HEK293 (cell line): Measurements from ENCODE around the gene FBXL7.

Experiments
- CTCF ChIA-PET: fragments of 350-600 bp; formaldehyde crosslinking; extraction: SDS; loops from one replicate; lab custom pipeline; 2021; ENCODE audit warnings: antibody characterized with exemption; lab: Yijun Ruan, JAX
- POLR2A ChIA-PET: fragments of 300-600 bp; formaldehyde crosslinking; extraction: SDS; loops from one replicate; lab custom pipeline; 2020; ENCODE audit warnings: antibody characterized with exemption, inconsistent platforms; lab: Yijun Ruan, JAX
- H3K27ac ChIP-seq: fragments of 200-500 bp; sonication (Bioruptor generic); 2 replicates; pipeline ENCODE4 v1.5.1; 2014; ENCODE audit warnings: low read depth, low read length, control low read depth, inconsistent platforms; ENCODE audit errors: extremely low read depth
- H3K36me3 ChIP-seq, 2 experiments: fragments of 200-500 bp in 1 of 2; sonication (Bioruptor generic) in 1 of 2; 1 replicate in 1 of 2; 2 replicates in 1 of 2; pipeline ENCODE4 v1.5.1; 2014 to 2017; ENCODE audit warnings: inconsistent platforms in 2 of 2, low read length in 2 of 2; ENCODE audit not compliant: control insufficient read depth in 2 of 2, insufficient read depth in 1 of 2
- H3K4me1 ChIP-seq: fragments of 200-500 bp; sonication (Bioruptor generic); 2 replicates; pipeline ENCODE4 v1.5.1; 2014; ENCODE audit warnings: mild to moderate bottlenecking, low read length, inconsistent platforms; ENCODE audit not compliant: control insufficient read depth, insufficient read depth
- H3K4me3 ChIP-seq: 2 replicates; pipeline ENCODE4 v1.5.1; 2011; ENCODE audit warnings: low read depth, mild to moderate bottlenecking, control low read depth, low read length, moderate library complexity
- H3K9me3 ChIP-seq: fragments of 200-500 bp; sonication (Bioruptor generic); 2 replicates; pipeline ENCODE4 v1.5.1; 2014; ENCODE audit warnings: low read depth, low read length, inconsistent platforms; ENCODE audit not compliant: control insufficient read depth, insufficient read depth
- BCL11B ChIP-seq: fragments of 450-650 bp; formaldehyde crosslinking; IDR thresholded peaks from 2 replicates; pipeline ENCODE4 v1.5.1; 2016; ENCODE audit warnings: low read depth, missing biosample characterization, missing genetic modification characterization
- BCL6B ChIP-seq: fragments of 450-650 bp; formaldehyde crosslinking; IDR thresholded peaks from 2 replicates; pipeline ENCODE4 v1.5.1; 2017; ENCODE audit warnings: missing biosample characterization, missing genetic modification characterization
- HOXC10 ChIP-seq: sonication (generic); formaldehyde crosslinking; IDR thresholded peaks from 2 replicates; pipeline ENCODE4 v1.8.1; 2023; ENCODE audit warnings: mild to moderate bottlenecking, missing genetic modification reagents
- KLF16 ChIP-seq: fragments of 450-650 bp; formaldehyde crosslinking; IDR thresholded peaks from 2 replicates; pipeline ENCODE4 v1.5.1; 2017; ENCODE audit warnings: missing biosample characterization, missing genetic modification characterization
- MYNN ChIP-seq: fragments of 450-650 bp; formaldehyde crosslinking; IDR thresholded peaks from 2 replicates; pipeline ENCODE4 v1.5.1; 2016; ENCODE audit warnings: missing biosample characterization, missing genetic modification characterization, borderline replicate concordance
- PATZ1 ChIP-seq: fragments of 450-650 bp; formaldehyde crosslinking; IDR thresholded peaks from 2 replicates; pipeline ENCODE4 v1.5.1; 2016; ENCODE audit warnings: missing biosample characterization, missing genetic modification characterization
- SCRT1 ChIP-seq: fragments of 450-650 bp; formaldehyde crosslinking; IDR thresholded peaks from 2 replicates; pipeline ENCODE4 v1.5.1; 2016; ENCODE audit warnings: missing biosample characterization, missing genetic modification characterization, borderline replicate concordance
- TCF7L2 ChIP-seq: IDR thresholded peaks from 2 replicates; pipeline ENCODE4 v1.6.1; 2011; ENCODE audit warnings: low read depth, mild to moderate bottlenecking, inconsistent platforms, low read length, moderate library complexity, borderline replicate concordance
- ZBTB48 ChIP-seq: fragments of 450-650 bp; formaldehyde crosslinking; IDR thresholded peaks from 2 replicates; pipeline ENCODE4 v1.5.1; 2016; ENCODE audit warnings: missing biosample characterization, missing genetic modification characterization
- ZNF121 ChIP-seq: fragments of 450-650 bp; formaldehyde crosslinking; IDR thresholded peaks from 2 replicates; pipeline ENCODE4 v1.5.1; 2016; ENCODE audit warnings: missing biosample characterization, missing genetic modification characterization
- ZNF174 ChIP-seq: fragments of 450-650 bp; formaldehyde crosslinking; IDR thresholded peaks from 2 replicates; pipeline ENCODE4 v1.5.0; 2017; ENCODE audit warnings: missing biosample characterization, mild to moderate bottlenecking, missing genetic modification characterization
- ZNF184 ChIP-seq: fragments of 450-650 bp; IDR thresholded peaks from 2 replicates; pipeline ENCODE4 v1.5.1; 2018; ENCODE audit warnings: missing biosample characterization, mild to moderate bottlenecking, missing genetic modification characterization
- ZNF571 ChIP-seq: fragments of 450-650 bp; formaldehyde crosslinking; IDR thresholded peaks from 2 replicates; pipeline ENCODE4 v1.5.0; 2017; ENCODE audit warnings: missing biosample characterization, missing genetic modification characterization
- ZNF626 ChIP-seq: fragments of 450-650 bp; sonication (Bioruptor Pico); formaldehyde crosslinking; IDR thresholded peaks from 2 replicates; pipeline ENCODE4 v1.5.1; 2018; ENCODE audit warnings: missing biosample characterization, missing genetic modification characterization, inconsistent platforms
- ZNF747 ChIP-seq: fragments of 450-650 bp; formaldehyde crosslinking; IDR thresholded peaks from 2 replicates; pipeline ENCODE4 v1.5.1; 2016; ENCODE audit warnings: missing biosample characterization, missing genetic modification characterization
- ZNF76 ChIP-seq: fragments of 450-650 bp; formaldehyde crosslinking; IDR thresholded peaks from 2 replicates; pipeline ENCODE4; 2016; ENCODE audit warnings: low read depth, missing biosample characterization, missing genetic modification characterization, borderline replicate concordance
- ZNF776 ChIP-seq: fragments of 450-650 bp; formaldehyde crosslinking; IDR thresholded peaks from 2 replicates; pipeline ENCODE4 v1.5.0; 2017; ENCODE audit warnings: missing biosample characterization, missing genetic modification characterization, borderline replicate concordance
- ZNF777 ChIP-seq: fragments of 450-650 bp; formaldehyde crosslinking; IDR thresholded peaks from 2 replicates; pipeline ENCODE4 v1.5.1; 2017; ENCODE audit warnings: missing biosample characterization, missing genetic modification characterization, borderline replicate concordance
- ZNF843 ChIP-seq: fragments of 450-650 bp; formaldehyde crosslinking; IDR thresholded peaks from 2 replicates; pipeline ENCODE4 v1.5.1; 2016; ENCODE audit warnings: missing biosample characterization, missing genetic modification characterization
- TF ChIP-seq, protein P1 (sequence below): fragments of 450-650 bp; formaldehyde crosslinking; IDR thresholded peaks from 2 replicates; pipeline ENCODE4 v1.5.1; 2016; ENCODE audit warnings: missing biosample characterization, missing genetic modification characterization, borderline replicate concordance

The FBXL7 gene

DNA sequence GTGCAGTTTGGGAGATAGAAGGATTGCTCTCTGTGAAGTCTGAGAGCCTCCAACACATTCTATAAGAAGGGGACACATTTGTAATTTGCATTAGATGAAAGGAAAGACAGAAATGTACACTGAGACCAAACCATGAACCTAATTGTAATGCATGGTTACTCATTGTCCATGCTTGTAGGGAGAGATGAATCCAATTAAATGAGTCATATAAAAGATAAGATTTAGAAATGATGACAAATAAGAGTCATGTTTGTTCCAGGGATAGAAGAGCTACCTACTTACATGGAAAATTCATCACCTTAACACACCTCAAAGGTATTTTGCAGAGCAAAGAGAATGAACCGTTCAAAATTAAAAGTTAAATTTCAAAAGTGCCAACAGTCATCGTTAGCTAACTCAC is 85.1 kb downstream of the FBXL7 start:
- H3K4me3 ChIP-seq, result no peak overlapping the region
- no peaks in the 10 kb centered on the region for H3K9me3 ChIP-seq
- no peak overlapping the region for H3K27ac ChIP-seq
- POLR2A ChIA-PET, result no interaction called here
- no peak for TF ChIP-seq ZNF747 (tag by site-specific recombination)
- TF ChIP-seq ZNF76, result no peak
- TF ChIP-seq ZNF626 (tag by site-specific recombination), result no peak
- no peak for TF ChIP-seq SCRT1
- no peak for TF ChIP-seq ZNF174 (tag by site-specific recombination)
- TF ChIP-seq ZNF121 (tag by site-specific recombination), result no peak
- TF ChIP-seq PATZ1 (tag by site-specific recombination), result no peak
- TF ChIP-seq, protein P1, sequence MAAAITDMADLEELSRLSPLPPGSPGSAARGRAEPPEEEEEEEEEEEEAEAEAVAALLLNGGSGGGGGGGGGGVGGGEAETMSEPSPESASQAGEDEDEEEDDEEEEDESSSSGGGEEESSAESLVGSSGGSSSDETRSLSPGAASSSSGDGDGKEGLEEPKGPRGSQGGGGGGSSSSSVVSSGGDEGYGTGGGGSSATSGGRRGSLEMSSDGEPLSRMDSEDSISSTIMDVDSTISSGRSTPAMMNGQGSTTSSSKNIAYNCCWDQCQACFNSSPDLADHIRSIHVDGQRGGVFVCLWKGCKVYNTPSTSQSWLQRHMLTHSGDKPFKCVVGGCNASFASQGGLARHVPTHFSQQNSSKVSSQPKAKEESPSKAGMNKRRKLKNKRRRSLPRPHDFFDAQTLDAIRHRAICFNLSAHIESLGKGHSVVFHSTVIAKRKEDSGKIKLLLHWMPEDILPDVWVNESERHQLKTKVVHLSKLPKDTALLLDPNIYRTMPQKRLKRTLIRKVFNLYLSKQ, result no peak
- TF ChIP-seq BCL6B (tag by site-specific recombination), result no peak
- no peak for TF ChIP-seq ZNF571 (tag by site-specific recombination)
- TF ChIP-seq KLF16 (tag by site-specific recombination), result no peak
- TF ChIP-seq HOXC10 (CRISPR knock-in tag), result no peak
- no peak for TF ChIP-seq MYNN (tag by site-specific recombination)
- TF ChIP-seq TCF7L2, result no peak
- TF ChIP-seq ZBTB48 (tag by site-specific recombination), result no peak
- CTCF ChIA-PET, result interaction anchor here (0.7 to 0.8 kb wide), 2 partner anchors 14 kb away, joined by 4 read pairs; no protein-coding TSS in a partner anchor
- no peaks in the 10 kb centered on the region for H3K36me3 ChIP-seq
- H3K4me1 ChIP-seq, result no peaks in the 10 kb centered on the region

DNA sequence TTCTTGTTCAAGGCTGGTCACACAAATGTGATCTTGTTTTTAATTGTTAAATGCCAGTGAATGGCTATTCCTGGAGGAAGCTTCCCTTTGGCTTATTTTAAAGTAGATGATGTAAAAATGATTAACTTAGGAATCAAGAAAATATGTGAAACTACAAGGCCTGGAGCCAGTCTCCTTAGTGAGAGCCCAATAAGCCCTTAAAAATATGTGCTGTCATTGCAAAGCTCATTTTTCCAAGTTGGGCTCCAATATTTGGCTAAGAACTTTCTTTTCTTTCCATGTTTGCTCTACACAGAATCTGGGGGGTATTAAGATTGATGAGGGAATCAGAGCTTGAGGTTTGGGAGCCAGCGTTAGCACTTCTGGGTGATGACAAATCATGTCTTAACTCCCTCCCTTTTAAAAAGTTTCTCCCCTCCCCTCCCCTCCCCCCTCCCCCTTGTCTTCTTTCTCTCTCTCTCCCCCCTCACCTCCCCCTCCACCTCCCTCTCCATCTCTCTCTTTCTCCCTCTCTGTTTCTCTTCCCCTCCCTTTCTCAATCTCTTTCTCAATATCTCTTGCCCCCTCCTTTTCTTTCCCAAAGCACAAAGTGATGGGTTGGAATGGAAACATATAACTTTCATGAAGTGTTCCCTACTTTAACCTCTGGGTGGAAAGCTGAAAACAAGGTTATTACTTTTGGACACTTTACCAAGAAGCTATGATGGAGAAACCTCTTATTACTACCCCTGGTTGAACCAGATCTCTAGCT is 86.0 kb downstream of the FBXL7 start:
- no peak for TF ChIP-seq ZNF843
- no peak for TF ChIP-seq ZNF777 (tag by site-specific recombination)
- TF ChIP-seq BCL11B (tag by site-specific recombination), result no peak
- TF ChIP-seq ZNF747 (tag by site-specific recombination), result no peak
- no peak for TF ChIP-seq ZNF776 (tag by site-specific recombination)
- no peak for TF ChIP-seq ZNF184 (tag by site-specific recombination)
- TF ChIP-seq, all 188 proteins: peak for 0
- H3K9me3 ChIP-seq, result no peaks in the 10 kb centered on the region
- CTCF ChIA-PET, result interaction anchor here (0.5 to 0.8 kb wide), 2 partner anchors 13 to 84 kb away, joined by 4 read pairs; no protein-coding TSS in a partner anchor
- no peaks in the 10 kb centered on the region for H3K4me1 ChIP-seq
- H3K36me3 ChIP-seq, result no peaks in the 10 kb centered on the region
- no peak overlapping the region for H3K4me3 ChIP-seq
- POLR2A ChIA-PET, result no interaction called here
- H3K27ac ChIP-seq, result no peak overlapping the region
